ENCODE data around the gene B3GALT2. TPM values are rescaled to one million over a fixed set of nuclear protein-coding genes. Genes with fewer than 3 reads are reported as not detected.

The B3GALT2 gene
- total RNA-seq, 1 donor from 2014 or later: 6.8 TPM

GRCh38 chr1:193179094-193179493 is 7.3 kb downstream of the B3GALT2 start:
- Histone ChIP-seq H3K27ac (no peak overlapping the region), H3K9me3 (no peaks in the 10 kb centered on the region), H3K4me1 (no peaks in the 10 kb centered on the region), H3K27me3 (no peaks in the 10 kb centered on the region), H3K36me3 (no peaks in the 10 kb centered on the region), H3K4me3 (no peak overlapping the region)
- ATAC-seq: no peak
- intact Hi-C loops (cut with DNase I): no loop called here
- TF ChIP-seq CTCF (IDR thresholded peaks at IDR 0.05): no peak
- DNase-seq: no peak

GRCh38 chr1:193176788-193177187 is 9.6 kb downstream of the B3GALT2 start:
- no peak for TF ChIP-seq CTCF (IDR thresholded peaks at IDR 0.05)
- ATAC-seq (no peak), DNase-seq (no peak)
- no peaks in the 10 kb centered on the region for H3K36me3 ChIP-seq
- H3K4me3 ChIP-seq: no peak overlapping the region
- no peaks in the 10 kb centered on the region for H3K9me3 ChIP-seq
- no peaks in the 10 kb centered on the region for H3K27me3 ChIP-seq
- intact Hi-C loops (cut with DNase I): no loop called here
- no peaks in the 10 kb centered on the region for H3K4me1 ChIP-seq
- H3K27ac ChIP-seq: no peak overlapping the region

GRCh38 chr1:193176113-193176512 is 10.3 kb downstream of the B3GALT2 start:
- intact Hi-C loops (cut with DNase I): no loop called here
- no peaks in the 10 kb centered on the region for H3K4me1 ChIP-seq
- ATAC-seq: no peak
- no peak overlapping the region for H3K4me3 ChIP-seq
- H3K27me3 ChIP-seq: no peaks in the 10 kb centered on the region
- H3K9me3 ChIP-seq: no peaks in the 10 kb centered on the region
- TF ChIP-seq CTCF (IDR thresholded peaks at IDR 0.05): no peak
- H3K27ac ChIP-seq: no peak overlapping the region
- H3K36me3 ChIP-seq: no peaks in the 10 kb centered on the region
- DNase-seq: no peak

GRCh38 chr1:193157360-193157759 is 29.1 kb downstream of the B3GALT2 start:
- Histone ChIP-seq H3K4me3 (no peak overlapping the region), H3K27ac (no peak overlapping the region), H3K9me3 (no peaks in the 10 kb centered on the region), H3K27me3 (no peaks in the 10 kb centered on the region), H3K4me1 (no peaks in the 10 kb centered on the region), H3K36me3 (peaks cover 30% of the 10 kb centered on the region)
- intact Hi-C loops (cut with DNase I): no loop called here
- TF ChIP-seq CTCF (IDR thresholded peaks at IDR 0.05): no peak
- DNase-seq (no peak), ATAC-seq (no peak)

- H3K27me3 ChIP-seq: no peaks in the 10 kb centered on the region
- no peaks in the 10 kb centered on the region for H3K9me3 ChIP-seq
- no peak overlapping the region for H3K27ac ChIP-seq
- no peak overlapping the region for H3K4me3 ChIP-seq
- intact Hi-C loops (cut with DNase I): no loop called here
- H3K4me1 ChIP-seq: no peaks in the 10 kb centered on the region
- H3K36me3 ChIP-seq: peaks cover 35% of the 10 kb centered on the region
- DNase-seq: no peak
- no peak for TF ChIP-seq CTCF (IDR thresholded peaks at IDR 0.05)
- ATAC-seq: no peak
Measured at GRCh38 chr1:193156822-193157142, 29.6 kb downstream of the B3GALT2 start.

- H3K27ac ChIP-seq: no peak overlapping the region
- no peaks in the 10 kb centered on the region for H3K9me3 ChIP-seq
- no peak overlapping the region for H3K4me3 ChIP-seq
- no peak for ATAC-seq
- H3K36me3 ChIP-seq: peaks cover 40% of the 10 kb centered on the region
- intact Hi-C loops (cut with DNase I): no loop called here
- DNase-seq: no peak
- TF ChIP-seq CTCF (IDR thresholded peaks at IDR 0.05): no peak
- no peaks in the 10 kb centered on the region for H3K4me1 ChIP-seq
- H3K27me3 ChIP-seq: no peaks in the 10 kb centered on the region
Measured at GRCh38 chr1:193156117-193156821, 30.1 kb downstream of the B3GALT2 start.
